ENCODE results near the gene XRN2. TPM values are rescaled to one million over a fixed set of nuclear protein-coding genes. Genes with fewer than 3 reads are reported as not detected.
A peak's percentile ranks its signal among the peaks of the same experiment; 100 is the strongest.
"Not testable (repeated sequence)": the region's sequence is repeated elsewhere in the genome, so short reads cannot be mapped to it uniquely, and the experiment has no call there.

The XRN2 gene
- polyA plus RNA-seq, 3 donors: 104 to 114 (median 112) TPM

DNA sequence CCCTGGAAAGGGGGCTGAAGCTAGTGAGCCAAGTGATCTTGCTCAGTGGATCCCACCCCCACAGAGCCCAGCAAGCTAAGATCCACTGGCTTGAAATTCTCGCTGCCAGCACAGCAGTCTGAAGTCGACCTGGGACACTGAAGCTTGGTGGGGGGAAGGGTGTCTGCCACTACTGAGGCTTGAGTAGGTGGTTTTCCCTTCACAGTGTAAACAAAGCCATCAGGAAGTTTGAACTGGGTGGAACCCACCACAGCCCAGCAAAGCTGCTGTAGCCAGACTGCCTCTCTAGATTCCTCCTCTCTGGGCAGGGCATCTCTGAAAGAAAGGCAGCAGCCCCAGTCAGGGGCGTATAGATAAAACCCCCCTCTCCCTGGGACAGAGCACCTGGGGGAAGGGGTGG is 110.9 kb downstream of the XRN2 start:
- not testable (repeated sequence) for DNase-seq (ENCODE audit: low read depth in 3 of 3, low spot score in 2 of 3)

DNA sequence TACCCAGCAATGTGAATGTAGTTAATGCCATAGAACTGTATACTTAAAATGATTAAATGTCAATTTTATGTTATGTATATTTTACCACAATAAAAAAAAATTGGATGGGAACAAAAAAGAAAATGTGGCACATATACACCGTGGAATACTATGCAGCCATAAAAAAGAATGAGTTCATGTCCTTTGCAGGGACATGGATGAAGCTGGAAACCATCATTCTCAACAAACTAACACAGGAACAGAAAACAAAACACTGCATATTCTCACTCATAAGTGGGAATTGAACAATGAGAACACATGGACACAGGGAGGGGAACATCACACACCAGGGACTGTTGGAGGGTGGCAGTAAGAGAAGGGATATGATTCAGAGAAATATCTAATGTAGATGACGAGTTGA is 116.0 kb downstream of the XRN2 start:
- DNase-seq (ENCODE audit: low read depth in 3 of 3, low spot score in 2 of 3): not testable (repeated sequence)

DNA sequence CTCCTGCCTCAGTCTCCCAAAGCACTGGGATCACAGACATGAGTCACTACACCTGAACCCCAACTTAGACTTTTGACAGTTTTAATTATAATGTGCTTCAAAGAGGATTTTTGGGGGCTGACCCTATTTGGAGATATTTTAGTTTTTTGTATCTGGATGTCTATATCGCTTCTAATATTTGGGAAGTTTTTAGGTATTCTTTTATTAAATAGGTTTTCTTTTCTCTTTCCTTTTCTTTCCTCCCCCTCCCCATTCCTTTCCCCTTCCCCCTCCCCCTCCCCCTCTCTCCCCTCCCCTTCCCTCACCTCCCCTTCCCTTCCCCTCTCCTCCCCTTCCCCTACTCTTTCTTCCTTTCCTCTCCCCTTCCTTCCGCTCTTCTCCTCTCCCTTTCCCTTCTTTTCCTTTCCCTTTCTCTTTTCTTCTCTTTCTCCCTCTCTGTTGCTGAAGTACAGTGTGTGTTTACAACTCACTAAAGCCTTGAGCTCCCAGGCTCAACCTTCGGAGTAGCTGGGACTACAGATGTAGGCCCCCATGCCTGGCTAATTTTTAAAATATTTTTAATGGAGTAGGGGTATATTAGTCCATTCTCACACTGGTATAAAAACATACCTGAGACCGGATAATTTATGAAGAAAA is 118.6 kb downstream of the XRN2 start:
- no peak for DNase-seq (ENCODE audit: low read depth in 3 of 3, low spot score in 2 of 3)

DNA sequence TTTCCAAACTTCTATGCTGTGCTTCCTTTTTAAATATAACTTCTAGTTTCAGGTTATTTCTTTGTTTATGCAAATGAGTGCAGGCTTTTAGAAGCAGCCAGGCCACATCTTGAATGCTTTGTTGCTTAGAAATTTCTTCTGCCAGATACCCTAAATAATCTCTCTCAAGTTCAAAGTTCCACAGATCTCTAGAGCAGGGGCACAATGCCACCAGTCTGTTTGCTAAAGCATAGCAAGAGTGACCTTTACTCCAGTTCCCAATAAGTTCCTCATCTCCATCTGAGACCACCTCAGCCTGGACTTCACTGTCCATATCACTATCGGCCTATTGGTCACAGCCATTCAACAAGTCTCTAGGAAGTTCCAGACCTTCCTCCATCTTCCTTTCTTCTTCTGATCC is 120.6 kb downstream of the XRN2 start:
- not testable (repeated sequence) for DNase-seq (ENCODE audit: low read depth in 3 of 3, low spot score in 2 of 3)

DNA sequence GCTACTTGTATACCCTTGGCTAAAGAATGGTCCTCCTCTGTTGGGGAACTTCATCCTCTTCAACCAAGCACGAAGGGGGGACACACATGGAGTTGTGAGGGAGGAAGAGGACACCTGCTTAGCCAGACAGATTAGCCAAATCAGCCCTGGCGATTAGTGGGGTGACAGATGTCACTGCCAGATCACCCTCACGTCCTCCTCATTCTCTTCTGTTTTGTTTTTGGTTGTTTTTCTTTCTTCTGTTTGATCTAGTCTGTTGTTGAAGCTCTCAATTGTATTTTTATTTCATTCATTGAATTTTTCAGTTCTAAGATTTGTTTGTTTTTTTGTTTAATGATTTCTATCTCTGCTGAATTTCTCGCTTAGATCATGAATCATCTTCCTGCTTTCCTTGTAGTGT is 121.7 kb downstream of the XRN2 start:
- DNase-seq (ENCODE audit: low read depth in 3 of 3, low spot score in 2 of 3): no peak

DNA sequence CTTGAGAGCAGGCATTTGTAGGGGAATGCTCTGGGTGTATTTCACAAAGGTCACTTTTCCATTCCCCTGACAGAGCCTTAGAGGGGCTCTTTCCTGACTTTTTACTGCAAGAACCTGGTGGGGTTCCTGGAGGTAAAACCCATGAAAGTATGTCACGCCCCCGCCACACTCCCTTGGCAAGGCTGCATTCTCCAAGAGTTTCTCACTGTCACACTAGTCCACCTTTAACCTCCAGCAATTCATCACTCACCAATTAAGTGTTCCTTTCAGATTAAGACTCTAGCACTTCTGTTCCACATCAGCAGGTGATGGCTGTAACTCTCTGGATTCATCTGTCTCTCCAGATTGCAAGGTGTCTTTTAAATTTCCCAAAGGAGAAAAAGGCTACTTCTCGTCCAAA is 126.9 kb downstream of the XRN2 start:
- DNase-seq (ENCODE audit: low read depth in 3 of 3, low spot score in 2 of 3): peak; percentile 1 to 34 (median 26)

DNA sequence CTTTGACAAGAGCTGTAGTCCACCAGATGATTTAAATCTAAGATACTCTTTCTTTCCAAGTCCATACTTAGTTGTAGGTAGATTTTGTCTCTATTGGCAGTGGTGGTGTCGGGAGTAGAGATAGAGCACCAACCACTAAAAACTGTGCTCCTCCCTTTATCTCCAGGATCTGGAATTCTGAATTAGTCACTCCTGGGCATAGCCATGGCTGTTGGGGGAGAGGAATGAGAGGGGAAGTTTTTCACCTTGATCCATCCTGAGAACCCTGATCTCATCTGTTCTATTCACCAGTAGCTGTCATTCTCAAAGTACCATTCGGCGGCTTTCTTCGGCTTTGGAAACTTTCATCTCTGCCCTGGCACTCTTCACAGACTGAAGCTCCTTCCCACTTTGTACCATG is 129.8 kb downstream of the XRN2 start:
- no peak for DNase-seq (ENCODE audit: low read depth in 3 of 3, low spot score in 2 of 3)

DNA sequence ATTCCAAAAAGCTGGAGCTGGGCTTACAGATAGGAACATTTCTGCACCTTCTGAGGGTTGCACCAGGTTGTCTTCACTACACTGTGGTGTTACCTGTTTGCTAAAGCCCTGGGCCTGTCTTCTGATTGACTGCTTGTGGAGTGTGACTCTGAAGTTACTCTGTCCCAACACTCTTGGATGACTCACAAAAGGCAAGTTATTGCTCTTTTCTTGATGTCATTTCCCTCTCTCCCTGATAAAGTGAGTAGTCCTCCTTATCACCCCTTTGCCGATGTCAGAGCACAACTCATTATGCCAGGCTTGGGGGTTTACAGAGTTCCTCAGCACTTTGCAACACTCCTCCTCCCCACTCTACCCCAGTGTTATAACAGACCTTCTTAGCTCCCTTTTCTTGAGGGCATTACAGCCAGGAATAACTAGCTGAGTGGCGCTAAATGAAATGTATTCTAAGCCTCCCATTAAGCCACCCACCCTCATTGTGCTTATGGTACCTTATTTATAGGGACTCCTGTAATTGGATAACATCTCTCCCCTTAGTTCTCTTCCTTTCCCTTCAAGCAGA is 130.3 kb downstream of the XRN2 start:
- DNase-seq (ENCODE audit: low read depth in 3 of 3, low spot score in 2 of 3): no peak

DNA sequence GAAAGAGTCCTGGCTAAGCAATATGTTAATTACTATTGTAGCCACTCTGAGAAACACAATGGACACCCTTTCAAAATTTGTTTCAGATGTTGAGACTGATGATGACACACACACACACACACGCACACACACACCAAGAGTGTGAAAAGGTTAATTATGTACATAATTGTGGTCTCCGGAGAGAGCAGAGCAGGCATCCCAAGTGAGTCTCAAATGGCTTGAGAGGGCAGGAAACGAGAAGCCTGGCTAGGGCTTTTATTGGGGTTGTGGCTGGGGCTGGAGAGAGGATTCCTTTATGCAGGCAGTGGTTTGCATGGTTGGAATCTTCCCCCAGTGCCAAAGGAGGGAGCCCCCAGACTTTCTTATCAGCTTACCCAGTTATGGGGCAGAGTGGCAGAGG is 132.4 kb downstream of the XRN2 start:
- DNase-seq (ENCODE audit: low read depth in 3 of 3, low spot score in 2 of 3): no peak

DNA sequence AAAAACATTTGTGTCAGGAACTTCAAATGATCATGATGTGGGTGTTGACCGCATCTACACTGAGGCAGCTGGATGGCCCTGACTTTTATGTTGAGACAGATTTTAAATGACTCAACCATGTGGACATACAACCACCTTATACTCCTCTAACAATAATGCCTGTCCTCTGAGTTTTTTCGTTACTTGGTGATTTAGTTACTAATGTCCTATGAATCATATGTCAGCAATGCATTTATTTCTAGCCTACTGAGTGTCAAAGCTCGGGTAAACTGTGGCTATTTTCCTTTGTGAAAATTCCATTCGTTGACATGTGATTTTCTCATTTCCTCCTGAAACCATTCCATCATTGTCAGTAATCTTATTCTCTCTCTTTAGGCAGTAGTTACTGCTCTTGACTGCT is 133.1 kb downstream of the XRN2 start:
- no peak for DNase-seq (ENCODE audit: low read depth in 3 of 3, low spot score in 2 of 3)

DNA sequence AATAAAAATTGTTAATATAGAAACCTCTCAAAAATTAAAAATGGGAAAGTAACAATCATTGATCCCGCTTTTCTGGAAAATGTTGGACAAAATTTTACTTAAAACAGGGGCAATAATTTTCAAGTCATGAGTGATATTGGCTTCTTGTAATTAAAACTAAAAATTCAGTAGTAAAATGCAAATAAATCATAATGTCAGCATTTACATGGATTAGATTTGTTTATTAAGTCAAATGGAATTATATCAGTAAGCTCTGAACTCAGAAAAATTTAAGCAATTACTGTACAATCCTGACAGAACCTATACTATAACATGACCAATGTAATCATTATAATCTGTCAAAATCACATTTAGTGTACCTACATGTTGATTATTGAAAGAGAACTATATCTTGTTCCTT is 134.1 kb downstream of the XRN2 start:
- no peak for DNase-seq (ENCODE audit: low read depth in 3 of 3, low spot score in 2 of 3)

DNA sequence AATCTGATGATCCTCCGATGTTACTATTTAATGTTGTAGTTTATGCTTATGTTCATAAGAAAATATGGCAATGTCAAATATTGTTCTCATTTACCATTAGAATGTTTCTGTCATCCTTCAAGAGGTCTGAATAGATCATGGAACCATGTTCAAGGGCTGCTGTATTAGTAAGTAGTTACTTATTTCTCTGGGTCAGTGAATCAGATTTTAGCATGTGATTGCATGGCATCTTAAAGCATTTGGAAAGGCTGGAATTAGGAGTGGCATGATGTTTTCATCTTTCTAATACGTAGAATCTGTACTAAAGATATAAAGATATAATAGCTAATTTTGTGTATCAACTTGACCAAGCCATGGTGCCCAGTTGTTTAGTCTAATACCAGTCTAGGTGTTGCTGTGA is 134.7 kb downstream of the XRN2 start:
- DNase-seq (ENCODE audit: low read depth in 3 of 3, low spot score in 2 of 3): no peak

Other genes starting within 250 kb of the XRN2 start
- gene LINC00237, start 197.0 kb upstream of the XRN2 start, polyA plus RNA-seq (ENCODE audit: insufficient read length in 3 of 3): not detected
- gene KIZ, start 177.2 kb upstream of the XRN2 start, polyA plus RNA-seq (ENCODE audit: insufficient read length in 3 of 3): 10 to 100 TPM; 30.9 to 36.9 (median 33.2) TPM
- not detected for gene NKX2-4, start 94.2 kb downstream of the XRN2 start, polyA plus RNA-seq (ENCODE audit: insufficient read length in 3 of 3)
- gene NKX2-2, start 210.7 kb downstream of the XRN2 start, polyA plus RNA-seq (ENCODE audit: insufficient read length in 3 of 3): not detected